Stimulated activated naive CD8-positive, alpha-beta T cell treated with anti-CD3 and anti-CD28 coated beads, Interleukin-15, Interleukin-2, amounts not matched to agents 100 U/mL and 50 U/mL, for 24 hours (primary cell): ENCODE measurements around the gene LUC7L2.
"Not testable (repeated sequence)": the region's sequence is repeated elsewhere in the genome, so short reads cannot be mapped to it uniquely, and the experiment has no call there.

Source experiments
- ATAC-seq: fragments of 150-1000 bp; cut with Tn5 transposase; one replicate; pipeline ENCODE4 v1.10.0; 2021
- DNase-seq: peaks from one replicate; pipeline ENCODE4 v3.0.0; 2021

Gene LUC7L2

GRCh38 chr7:139451638-139452037 lies 91.9 kb downstream of the LUC7L2 start:
- ATAC-seq = no peak
- no peak for DNase-seq

DNA sequence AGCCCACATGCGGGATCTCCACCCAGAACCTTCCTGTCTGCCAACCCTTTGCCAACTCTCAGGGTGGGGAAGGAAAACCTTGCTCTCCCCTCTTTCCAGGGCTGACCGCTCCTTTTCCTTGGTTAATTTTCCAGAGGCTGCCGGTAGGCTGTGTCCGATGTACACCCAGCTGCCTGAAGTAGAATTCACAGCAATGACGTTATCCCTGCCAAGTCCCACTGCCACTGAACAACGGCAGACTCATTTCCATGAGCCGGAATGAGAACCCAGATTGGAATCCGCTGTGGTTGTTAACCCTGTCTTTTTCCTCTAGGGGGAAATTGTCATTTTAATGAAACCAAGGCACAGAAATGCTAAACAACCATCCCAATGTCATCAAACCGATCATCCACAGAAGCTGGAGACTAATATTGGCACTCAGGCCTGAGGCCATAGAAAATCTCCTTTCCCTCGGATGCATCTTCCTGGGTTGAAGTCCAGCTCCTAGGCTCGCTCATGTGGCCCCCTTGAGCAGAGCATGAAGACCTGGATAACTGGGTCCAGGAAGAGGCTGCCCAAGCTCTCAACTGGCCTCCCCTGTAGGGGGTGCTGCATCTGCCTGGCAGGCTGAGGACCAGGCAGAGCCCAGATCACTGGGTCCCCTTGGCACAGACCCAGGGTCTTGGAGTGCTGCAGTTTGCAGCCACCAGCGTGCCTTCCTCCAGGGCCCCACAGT lies 93.4 kb downstream of the LUC7L2 start:
- DNase-seq (no peak), ATAC-seq (no peak)

GRCh38 chr7:139453673-139454321 lies 94.1 kb downstream of the LUC7L2 start:
- no peak for DNase-seq
- ATAC-seq = no peak

DNA sequence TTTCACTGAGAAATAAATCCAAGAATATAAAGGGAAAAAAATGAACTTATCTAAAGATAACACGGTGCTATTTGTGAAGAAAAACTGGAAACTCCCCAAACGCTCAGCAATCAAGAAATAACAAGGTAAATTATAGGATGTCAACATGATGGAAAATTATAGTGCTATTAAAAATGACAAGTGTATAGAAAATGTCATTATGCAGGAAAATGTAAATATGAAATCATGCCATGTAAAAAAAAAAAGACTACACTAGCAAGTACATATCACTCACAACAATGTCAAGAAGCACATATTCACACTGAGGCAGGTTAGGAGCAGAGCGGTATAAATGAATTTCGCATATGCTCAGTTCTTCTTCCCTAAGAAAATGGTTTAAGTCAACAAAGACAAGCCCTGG lies 96.1 kb downstream of the LUC7L2 start:
- ATAC-seq (no peak), DNase-seq (no peak)

DNA sequence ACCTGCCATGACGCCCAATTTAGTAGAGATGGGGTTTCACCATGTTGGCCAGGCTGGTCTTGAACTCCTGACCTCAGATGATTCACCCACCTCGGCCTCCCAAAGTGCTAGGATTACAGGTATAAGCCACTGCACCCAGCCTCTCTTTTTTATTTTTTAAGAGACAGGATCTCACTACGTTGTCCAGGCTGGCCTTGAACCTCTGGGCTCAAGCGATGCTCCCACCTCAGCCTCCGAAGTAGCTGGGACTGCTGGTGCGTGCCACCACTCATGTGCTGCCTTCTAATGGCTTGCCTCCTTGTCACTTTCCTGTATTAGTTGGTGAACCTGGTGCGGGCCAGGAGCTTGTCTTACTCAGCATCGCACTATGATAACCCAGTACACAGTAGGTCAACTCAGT lies 96.8 kb downstream of the LUC7L2 start:
- DNase-seq = no peak
- no peak for ATAC-seq

- DNase-seq (no peak), ATAC-seq (peak; percentile 46)
Measured at GRCh38 chr7:139457153-139457946, 97.7 kb downstream of the LUC7L2 start.

DNA sequence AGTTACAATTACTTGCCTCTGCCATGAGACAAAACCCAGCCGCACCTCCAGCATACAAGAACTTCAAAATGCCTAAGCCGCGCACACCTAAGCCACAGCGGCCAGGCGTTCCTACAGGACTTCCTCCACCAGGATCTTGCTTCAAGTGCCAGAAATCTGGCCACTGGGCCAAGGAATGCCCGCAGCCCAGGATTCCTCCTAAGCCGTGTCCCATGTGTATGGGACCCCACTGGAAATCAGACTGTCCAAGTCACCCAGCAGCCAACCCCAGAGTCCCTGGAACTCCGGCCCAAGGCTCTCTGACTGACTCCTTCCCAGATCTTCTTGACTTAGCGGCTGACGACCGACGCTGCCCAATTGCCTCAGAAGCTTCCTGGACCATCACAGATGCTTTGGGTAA lies 103.7 kb downstream of the LUC7L2 start:
- ATAC-seq, DNase-seq: not testable (repeated sequence)

DNA sequence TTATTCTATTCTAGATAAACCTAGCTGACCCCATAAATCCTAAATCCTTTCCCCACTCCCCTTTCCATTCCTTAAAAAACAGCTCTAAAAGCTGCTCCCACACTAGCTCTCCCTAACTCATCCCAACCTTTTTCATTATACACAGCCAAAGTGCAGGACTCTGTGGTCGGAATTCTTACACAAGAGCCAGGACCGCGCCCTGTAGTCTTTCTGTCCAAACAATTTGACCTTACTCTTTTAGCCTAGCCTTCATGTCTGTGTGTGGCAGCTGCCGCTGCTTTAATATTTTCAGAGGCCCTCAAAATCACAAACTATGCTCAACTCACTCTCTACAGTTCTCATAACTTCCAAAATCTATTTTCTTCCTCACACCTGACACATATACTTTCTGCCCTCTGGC lies 104.8 kb downstream of the LUC7L2 start:
- ATAC-seq, DNase-seq: not testable (repeated sequence)

DNA sequence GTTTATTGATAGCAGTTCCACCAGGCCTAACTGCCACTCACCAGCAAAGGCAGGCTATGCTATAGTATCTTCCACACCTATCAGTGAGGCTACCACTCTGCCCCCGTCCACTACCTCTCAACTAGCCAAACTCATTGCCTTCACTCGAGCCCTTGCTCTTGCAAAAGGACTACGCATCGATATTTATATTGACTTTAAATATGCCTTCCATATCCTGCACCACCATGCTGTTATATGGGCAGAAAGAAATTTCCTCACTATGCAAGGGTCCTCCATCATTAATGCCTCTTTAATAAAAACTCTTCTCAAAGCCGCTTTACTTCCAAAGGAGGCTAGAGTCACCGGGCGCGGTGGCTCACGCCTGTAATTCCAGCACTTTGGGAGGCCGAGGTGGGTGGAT lies 105.4 kb downstream of the LUC7L2 start:
- ATAC-seq, DNase-seq: not testable (repeated sequence)

GRCh38 chr7:139467729-139468128 lies 108.0 kb downstream of the LUC7L2 start:
- DNase-seq = not testable (repeated sequence)

GRCh38 chr7:139468281-139468680 lies 108.6 kb downstream of the LUC7L2 start:
- not testable (repeated sequence) for ATAC-seq

More at GRCh38 chr7:139467729-139468128, 108.0 kb downstream of the LUC7L2 start:
- not testable (repeated sequence) for ATAC-seq

DNA sequence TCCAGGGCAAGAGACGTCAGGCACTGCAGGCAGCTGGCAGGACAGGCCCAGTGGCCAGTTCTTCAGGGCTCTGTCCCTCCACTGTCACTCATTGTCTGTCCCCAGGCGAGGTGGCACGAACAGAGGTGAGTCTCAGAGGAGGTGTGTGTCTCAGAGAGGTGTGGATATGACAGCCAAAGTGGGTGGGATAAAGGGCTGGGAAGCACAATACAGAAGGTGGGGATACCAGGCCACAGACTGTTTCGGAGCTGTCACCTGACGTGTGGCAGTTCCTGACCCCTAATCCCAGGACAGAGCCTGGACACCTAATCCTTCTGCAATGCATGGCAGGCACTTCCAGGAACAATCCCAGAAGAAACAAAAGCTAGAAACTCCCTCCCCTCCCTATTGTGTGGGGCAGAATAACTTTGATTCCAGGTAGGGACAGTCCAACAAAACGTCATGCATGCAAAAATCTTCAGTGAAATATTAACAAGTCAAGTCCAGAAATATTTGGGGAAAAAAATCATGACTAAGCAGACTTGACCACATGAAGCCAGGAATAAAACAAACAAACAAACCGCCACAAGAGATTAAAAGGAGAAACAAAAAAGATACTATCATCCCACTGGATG lies 112.2 kb downstream of the LUC7L2 start:
- no peak for ATAC-seq

More at GRCh38 chr7:139468281-139468680, 108.6 kb downstream of the LUC7L2 start:
- not testable (repeated sequence) for DNase-seq

More for the DNA sequence above, 112.2 kb downstream of the LUC7L2 start:
- no peak for DNase-seq
